ENCODE results near the gene FGD2.
"Not testable (repeated sequence)": the region's sequence is repeated elsewhere in the genome, so short reads cannot be mapped to it uniquely, and the experiment has no call there.

The FGD2 gene

GRCh38 chr6:37020812-37021211, 15.4 kb downstream of the FGD2 start:
- DNase-seq = no peak

DNA sequence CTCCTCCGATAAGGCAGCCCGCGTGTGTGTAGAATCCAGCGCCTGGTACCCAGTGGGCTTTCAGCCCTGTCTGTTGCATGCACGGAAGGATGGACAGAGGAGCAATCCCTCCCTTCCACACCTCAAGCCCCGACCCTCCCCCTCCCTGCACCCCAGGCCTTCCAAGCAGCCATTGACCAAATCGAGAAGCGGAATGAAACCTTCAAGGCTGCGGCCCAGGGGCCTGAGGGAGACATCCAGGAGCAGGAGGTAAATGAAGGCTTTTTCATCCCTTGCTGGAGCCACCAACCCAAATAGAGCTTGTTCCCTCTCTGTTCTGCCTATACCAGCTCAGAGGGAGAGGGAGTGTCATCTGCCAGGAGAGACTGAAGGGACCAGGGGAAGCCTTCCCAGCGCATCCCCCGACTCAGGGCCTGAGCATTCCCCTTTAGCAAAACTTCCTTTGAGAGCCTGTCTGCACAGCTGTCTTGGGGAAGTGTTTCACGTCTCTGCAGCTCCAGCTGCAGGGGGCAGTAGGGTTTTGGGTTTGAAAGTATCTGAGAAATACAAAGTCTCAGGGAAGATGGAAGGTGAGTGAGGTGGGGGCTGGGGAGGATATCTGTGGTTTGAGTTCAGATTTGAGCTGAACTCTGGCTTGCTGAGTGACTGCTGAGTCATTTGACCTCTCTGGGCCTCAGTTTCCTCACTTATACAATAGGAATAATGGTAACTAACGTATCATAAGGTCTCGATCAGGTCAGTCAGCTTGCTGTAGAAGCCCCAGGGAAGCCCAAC, 16.1 kb downstream of the FGD2 start:
- DNase-seq = no peak

DNA sequence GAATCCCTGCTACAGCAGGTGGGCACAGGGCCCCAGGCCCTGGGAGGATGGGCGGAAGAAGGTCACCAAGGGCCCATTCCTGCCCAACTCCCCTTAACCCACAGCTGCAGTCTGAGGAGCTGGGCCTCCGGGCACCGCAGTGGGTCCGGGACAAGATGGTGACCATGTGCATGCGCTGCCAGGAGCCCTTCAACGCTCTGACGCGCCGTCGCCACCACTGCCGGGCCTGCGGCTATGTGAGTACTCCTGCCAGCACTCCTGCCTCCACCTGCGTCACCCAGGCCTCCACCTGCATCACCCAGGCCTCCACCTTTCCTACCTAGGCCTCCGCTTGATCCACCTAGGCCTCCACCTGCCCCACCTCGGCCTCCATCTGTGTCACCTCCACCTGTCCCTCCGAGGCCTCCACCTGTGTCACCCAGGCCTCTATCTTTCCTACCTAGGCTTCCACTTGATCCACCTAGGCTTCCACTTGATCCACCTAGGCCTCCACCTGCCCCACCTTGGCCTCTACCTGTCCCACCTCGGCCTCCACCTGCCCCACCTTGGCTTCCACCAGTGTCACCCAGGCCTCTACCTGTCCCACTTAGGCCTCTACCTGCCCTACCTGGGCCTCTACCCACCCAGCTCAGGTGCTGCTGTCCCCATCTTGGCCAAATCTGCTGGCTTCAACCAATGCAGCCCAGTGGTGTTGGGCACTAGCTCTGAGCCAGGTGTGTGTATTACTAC, 16.8 kb downstream of the FGD2 start:
- no peak for DNase-seq

- DNase-seq = no peak
These were observed 19.3 kb downstream of the FGD2 start for GRCh38 chr6:37024656-37025337.

DNA sequence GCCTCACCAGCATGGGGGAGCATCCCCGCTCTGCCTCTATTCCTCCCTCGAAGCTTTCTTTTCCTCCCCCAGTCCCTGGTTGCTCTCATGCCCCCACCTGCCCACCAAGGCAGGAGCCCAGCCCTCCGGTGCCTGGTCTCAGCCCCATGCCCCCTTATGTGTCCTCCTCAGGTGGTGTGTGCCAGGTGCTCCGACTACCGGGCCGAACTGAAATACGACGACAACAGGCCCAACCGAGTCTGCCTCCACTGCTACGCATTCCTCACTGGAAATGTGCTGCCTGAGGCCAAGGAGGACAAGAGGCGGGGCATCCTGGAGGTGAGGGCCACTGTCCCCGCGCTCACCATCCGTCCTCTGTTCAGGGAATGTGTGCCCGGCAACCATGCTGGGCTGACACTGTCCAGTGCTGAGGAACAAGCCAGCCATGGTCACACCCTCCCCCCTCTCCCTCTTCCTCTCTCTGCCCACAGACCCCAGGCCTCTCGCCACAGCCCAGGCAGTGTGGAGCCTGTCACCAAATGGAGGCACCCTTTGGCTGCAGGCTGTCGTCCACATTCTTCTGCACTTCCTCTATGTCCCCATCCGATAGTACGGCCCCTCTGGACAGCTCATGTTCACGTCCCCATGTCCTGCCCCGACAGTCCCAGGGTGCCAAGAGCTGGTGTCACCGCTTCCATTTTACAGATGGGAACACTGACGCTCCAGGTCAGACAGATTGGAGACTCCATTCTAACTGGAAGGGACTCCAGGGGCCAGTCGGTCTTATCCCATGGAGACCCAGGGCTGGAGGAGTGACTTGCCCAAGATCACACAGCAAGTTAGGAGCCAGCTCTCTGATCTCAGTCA, 20.4 kb downstream of the FGD2 start:
- no peak for DNase-seq

DNA sequence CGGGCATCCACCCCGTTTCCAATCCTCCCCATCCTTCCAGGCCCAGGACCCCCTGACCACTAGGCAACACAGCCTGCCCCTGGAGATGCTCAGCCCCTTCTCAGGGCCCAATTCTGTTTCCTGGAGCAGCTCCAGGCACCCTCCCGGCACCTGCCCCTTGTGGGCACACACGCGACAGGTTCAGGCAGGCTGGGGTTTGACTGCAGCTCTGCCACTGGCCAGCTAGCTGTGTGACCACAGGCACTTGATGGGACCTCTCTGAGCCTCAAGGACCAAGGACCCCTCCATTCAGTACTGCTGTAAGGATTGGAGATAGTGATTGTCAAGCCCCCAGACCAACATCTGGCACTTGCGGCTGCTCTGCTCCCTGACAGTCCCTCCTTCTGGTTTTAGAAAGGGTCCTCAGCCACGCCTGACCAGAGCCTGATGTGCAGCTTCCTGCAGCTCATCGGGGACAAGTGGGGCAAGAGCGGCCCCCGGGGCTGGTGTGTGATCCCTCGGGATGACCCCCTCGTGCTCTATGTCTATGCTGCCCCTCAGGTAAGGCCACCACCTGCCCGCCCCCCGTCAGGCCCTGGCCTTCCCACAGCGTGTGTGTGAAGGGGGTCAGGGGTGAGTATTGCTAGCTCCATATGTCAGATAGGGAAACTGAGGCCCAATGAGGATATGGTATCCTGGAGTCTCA, 21.7 kb downstream of the FGD2 start:
- no peak for DNase-seq

DNA sequence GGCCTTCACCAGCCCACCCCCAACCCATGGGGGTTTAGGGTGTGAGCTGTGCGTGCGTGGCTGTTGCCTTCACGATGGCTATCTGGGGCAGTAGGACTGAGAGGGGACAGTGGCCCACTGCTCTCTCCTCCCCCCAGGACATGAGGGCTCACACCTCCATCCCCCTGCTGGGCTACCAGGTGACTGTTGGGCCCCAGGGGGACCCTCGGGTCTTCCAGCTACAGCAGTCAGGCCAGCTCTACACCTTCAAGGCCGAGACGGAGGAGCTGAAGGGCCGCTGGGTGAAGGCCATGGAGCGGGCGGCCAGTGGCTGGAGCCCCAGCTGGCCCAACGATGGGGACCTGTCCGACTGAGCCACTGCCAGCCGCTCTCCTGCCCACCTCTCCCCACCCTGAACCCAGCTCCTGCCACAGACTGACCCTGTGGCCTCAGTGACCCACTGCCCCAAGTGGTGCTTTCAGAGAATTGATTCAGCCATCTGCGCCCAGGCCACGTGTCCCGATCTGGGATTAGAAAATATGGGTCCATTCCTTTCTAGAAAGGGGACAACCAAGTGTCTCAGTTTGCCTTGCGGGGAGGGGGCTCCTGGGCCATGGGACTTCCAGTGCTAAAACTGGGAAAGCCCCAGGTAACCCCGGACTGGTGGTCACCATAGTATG, 22.5 kb downstream of the FGD2 start:
- DNase-seq = no peak

DNA sequence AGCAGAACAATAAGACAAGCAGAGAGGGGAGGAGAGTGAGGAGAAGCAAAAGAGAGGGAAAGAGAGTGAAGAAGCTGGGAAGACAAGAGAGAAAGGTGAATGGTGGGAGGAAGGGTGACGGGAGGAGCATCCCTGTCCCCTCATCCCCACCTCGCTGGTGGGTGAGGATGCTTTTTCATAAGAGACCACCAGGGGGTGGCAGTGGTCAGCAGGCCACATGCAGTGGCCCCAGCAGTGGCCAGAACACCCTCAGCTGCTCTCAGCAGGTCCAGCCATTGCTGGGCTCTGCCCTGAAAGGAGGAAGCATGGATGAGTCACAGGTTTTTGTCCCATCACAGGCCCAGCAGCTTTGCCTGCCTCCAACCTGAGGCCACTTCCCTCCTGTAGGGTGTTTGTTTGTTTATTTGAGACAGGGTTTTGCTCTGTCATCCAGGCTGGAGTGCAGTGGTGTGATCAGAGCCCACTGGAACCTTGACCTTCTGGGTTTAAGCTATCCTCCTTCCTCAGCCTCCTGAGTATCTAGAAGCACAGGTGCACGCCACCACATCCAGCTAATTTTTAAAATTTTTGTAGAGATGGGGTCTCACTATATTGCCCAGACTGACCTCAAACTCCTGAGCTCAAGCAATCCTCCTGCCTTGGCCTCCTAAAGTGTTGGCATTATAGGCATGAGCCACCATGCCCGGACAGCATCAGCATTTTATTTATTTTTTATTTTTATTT, 24.0 kb downstream of the FGD2 start:
- DNase-seq = no peak

DNA sequence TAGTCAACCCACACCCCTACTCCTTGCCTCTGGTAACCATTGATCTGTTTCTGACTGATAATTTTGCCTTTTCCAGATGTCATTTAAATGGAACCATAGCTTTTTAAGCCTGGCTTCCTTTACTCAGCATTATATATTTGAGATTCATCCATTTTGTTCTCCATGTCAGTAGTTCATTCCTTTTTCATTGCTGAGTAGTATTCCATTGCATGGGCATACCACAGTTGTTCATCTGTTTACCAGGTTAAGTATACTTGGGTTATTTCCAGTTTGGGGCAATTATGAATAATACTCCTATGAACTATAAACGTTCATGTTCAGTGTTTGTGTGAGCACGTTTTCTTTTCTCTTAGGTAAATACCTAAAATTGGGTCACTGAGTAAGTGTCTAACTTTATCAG, 25.1 kb downstream of the FGD2 start:
- DNase-seq = no peak

- no peak for DNase-seq
These were observed 26.8 kb downstream of the FGD2 start for GRCh38 chr6:37032239-37032638.

GRCh38 chr6:37033255-37033654, 27.8 kb downstream of the FGD2 start:
- DNase-seq = no peak

DNA sequence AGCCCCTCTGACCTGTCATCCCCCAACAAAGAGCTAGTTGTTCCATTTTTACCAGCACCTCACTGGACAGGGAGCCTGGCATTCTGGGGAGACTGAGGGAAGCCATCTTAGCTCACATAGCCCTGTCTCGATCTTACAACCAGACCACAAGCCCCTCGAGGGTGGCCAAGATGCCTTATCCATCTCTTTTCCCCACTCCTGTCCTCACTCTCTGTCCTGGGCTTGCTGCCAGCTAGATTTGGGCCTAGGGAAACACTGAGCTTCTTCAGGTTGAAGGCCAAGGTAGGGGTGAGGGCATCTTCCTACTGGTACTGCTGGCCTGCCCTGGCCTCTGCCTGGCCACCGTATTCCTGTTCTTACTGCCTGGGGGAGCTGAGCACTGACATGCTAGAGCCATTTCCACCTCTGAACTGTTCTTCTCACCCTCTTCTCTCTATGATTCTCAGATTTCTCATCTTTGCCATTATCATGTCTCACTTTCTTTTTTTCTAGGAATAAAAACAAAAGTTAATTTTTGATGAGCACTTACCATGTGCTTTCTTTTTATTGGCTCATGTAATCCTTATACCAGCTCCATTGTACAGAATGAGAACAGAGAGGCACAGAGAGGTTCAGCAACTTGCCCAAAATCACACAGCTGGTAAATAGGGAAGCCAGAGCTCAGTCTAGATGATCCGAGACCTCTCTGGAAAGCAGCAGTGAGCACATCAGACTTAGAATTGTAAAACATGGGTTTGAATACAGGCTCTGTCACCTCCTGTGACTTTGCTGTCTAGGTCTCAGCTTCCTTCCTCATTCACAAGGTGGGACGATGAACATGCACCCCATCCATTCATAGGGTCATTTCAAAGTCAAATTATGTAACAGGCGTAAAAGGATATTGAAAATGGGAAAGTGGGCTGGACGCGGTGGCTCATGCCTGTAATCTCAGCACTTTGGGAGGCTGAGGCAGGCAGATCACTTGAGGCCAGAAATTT, 28.7 kb downstream of the FGD2 start:
- no peak for DNase-seq

DNA sequence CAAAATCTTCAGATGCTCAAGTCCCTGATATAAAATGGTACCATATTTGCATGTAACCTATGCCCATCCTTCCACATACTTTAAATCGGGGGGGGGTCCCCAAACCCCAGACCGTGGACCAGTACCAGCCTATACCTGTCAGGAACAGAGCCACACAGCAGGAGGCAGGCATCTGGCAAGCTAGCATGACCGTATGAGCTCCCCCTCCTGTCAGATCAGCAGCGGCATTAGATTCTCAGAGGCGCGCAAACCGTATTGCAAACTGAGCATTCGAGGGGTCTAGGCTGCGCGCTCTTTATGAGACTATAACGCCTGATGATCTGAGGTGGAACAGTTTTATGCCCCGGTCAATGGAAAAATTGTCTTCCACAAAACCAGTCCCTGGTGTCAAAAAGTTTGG, 30.7 kb downstream of the FGD2 start:
- no peak for DNase-seq

DNA sequence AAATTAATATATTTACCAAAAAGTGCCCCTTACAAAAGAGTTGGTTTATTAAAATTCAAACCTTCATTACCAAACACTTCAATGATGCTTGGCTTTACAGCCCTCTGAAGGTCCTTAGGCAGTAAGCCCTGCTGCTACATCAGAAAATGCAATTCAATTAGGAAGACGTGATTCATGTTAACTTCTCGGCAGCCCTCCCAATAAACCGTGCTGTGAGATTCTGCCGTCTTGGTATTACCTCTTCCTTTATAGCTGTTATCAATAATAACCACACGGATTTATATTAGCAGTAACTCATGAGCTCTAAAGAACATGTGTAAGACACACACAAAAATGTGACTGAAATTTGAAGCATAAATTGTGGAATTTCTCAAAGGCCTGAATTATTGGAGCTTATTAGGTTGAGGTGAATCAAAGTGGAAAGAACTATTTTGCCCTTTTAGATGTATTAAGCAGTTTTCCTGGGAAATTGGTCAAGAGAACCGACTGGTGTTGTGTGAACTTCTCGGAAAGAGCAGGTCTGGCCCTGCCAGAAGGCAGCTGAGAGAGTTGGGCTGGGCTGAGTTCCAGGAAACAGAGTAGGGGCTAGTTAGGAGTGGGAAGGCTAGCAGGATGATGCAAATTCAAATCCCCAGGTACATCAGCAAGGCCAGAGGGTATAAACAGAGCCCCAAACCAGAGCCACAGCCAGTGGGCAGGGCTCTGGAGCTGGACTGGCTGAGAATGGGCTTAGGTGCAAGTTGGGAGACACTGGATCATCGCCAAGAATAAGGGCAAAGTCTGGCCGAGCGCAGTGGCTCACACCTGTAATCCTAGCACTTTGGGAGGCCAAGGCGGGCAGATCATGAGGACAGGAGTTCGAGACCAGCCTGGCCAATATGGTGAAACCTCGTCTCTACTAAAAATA, 33.1 kb downstream of the FGD2 start:
- no peak for DNase-seq

GRCh38 chr6:37039958-37040357, 34.5 kb downstream of the FGD2 start:
- no peak for DNase-seq

GRCh38 chr6:37041521-37041920, 36.1 kb downstream of the FGD2 start:
- no peak for DNase-seq

DNA sequence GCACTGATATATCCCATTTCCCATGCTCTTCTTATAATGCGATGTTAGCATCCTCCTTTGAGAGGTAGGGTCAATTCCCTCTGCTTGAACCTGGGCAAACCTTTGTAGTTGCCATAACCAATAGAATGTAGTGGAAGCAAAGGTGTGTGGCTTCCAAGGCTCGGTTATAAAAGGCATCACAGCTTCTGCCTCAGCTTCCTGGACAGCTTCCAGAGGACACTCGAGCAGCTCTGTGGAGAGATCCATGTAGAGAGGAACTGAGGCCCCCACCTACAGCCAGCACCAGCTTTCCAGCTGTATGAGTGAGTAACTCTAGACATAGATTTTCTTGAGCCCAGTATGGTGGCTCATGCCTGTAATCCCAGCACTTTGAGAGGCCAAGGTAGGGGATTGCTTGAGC, 36.7 kb downstream of the FGD2 start:
- no peak for DNase-seq

GRCh38 chr6:37043091-37043490, 37.6 kb downstream of the FGD2 start:
- not testable (repeated sequence) for DNase-seq

- DNase-seq = no peak
These were observed 41.9 kb downstream of the FGD2 start for GRCh38 chr6:37047346-37047688.
